Astrocyte (in vitro differentiated cells and primary cell): ENCODE results near the gene ACAN.

Source experiments
- CTCF ChIP-seq: IDR thresholded peaks from 2 replicates; pipeline ENCODE4 v1.5.1; 2011; ENCODE audit warnings: low read depth, mild to moderate bottlenecking, inconsistent platforms, low read length, moderate library complexity; ENCODE audit not compliant: insufficient read depth
- EZH2 ChIP-seq: IDR thresholded peaks from 2 replicates; pipeline ENCODE4 v1.6.1; 2012; ENCODE audit warnings: mild to moderate bottlenecking, low read length, inconsistent platforms; ENCODE audit not compliant: insufficient read depth

- no peak for TF ChIP-seq CTCF
- TF ChIP-seq EZH2, result no peak
Observed at GRCh38 chr15:88907111-88907510, 103.9 kb downstream of the ACAN start.
